SK-N-SH (cell line): ENCODE measurements around the gene PODNL1. TPM values are rescaled to one million over a fixed set of nuclear protein-coding genes. Genes with fewer than 3 reads are reported as not detected.

Source experiments
- CTCF ChIA-PET: fragments of 300-600, 350-600 bp; formaldehyde crosslinking; extraction: SDS; loops from one replicate; lab custom pipeline; 2021; lab: Yijun Ruan, JAX
- POLR2A ChIA-PET: fragments of 350-600 bp; sonication (Branson Sonifier 250); formaldehyde crosslinking; extraction: SDS; loops from one replicate; lab custom pipeline; 2020; ENCODE audit warnings: antibody characterized with exemption, inconsistent platforms; lab: Yijun Ruan, JAX
- DNase-seq: peaks from one replicate; pipeline ENCODE4 v3.0.0; 2012
- H2AFZ ChIP-seq: fragments of 200-600 bp; sonication (generic); 2 replicates; pipeline ENCODE4 v1.8.1; 2016; ENCODE audit warnings: antibody characterized with exemption, mild to moderate bottlenecking, low read depth
- H3F3A ChIP-seq: fragments of 200-600 bp; sonication (generic); replicated peaks from 2 replicates; pipeline ENCODE3; 2016; ENCODE audit warnings: antibody characterized with exemption, mild to moderate bottlenecking; ENCODE audit not compliant: insufficient read depth
- H3K27ac ChIP-seq, 2 experiments: fragments of 200-500 bp in 1 of 2; fragments of 200-600 bp in 1 of 2; sonication (Bioruptor generic) in 1 of 2; sonication (generic), shearing (Covaris generic) in 1 of 2; 2 replicates each; pipeline versions ENCODE4 v1.5.1 to v1.6.1; 2014 to 2016; ENCODE audit warnings: low read depth in 2 of 2, inconsistent platforms in 1 of 2, low read length in 1 of 2, mild to moderate bottlenecking in 1 of 2, mixed read lengths in 1 of 2
- H3K27me3 ChIP-seq: fragments of 200-600 bp; sonication (generic), shearing (Covaris generic); 2 replicates; pipeline ENCODE4 v1.6.1; 2016; ENCODE audit warnings: mixed run types; ENCODE audit not compliant: insufficient read depth
- H3K36me3 ChIP-seq, 2 experiments: fragments of 200-500 bp in 1 of 2; fragments of 200-600 bp in 1 of 2; sonication (Bioruptor generic) in 1 of 2; sonication (generic) in 1 of 2; replicated peaks in 1 of 2; 2 replicates each; pipeline versions ENCODE3 to v1.5.1; 2014 to 2016; ENCODE audit warnings: low read length in 1 of 2, mild to moderate bottlenecking in 1 of 2; ENCODE audit not compliant: insufficient read depth in 2 of 2, control insufficient read depth in 1 of 2
- H3K4me1 ChIP-seq, 2 experiments: fragments of 200-500 bp in 1 of 2; fragments of 200-600 bp in 1 of 2; sonication (Bioruptor generic) in 1 of 2; sonication (generic), shearing (Covaris generic) in 1 of 2; 2 replicates each; pipeline versions ENCODE4 v1.5.1 to v1.6.1; 2014 to 2016; ENCODE audit warnings: low read depth in 1 of 2, low read length in 1 of 2, mixed run types in 1 of 2; ENCODE audit not compliant: insufficient read depth in 2 of 2, control insufficient read depth in 1 of 2
- H3K4me2 ChIP-seq: fragments of 200-600 bp; sonication (generic), shearing (Covaris generic); 2 replicates; pipeline ENCODE4 v1.6.1; 2017; ENCODE audit warnings: mixed run types
- H3K4me3 ChIP-seq, 2 experiments: fragments of 200-500 bp in 1 of 2; fragments of 200-600 bp in 1 of 2; sonication (Bioruptor generic) in 1 of 2; sonication (generic), shearing (Covaris generic) in 1 of 2; 2 replicates each; pipeline versions ENCODE4 v1.5.1 to v1.8.1; 2014 to 2016; ENCODE audit warnings: low read depth in 2 of 2, inconsistent platforms in 1 of 2, low read length in 1 of 2, mild to moderate bottlenecking in 1 of 2, mixed read lengths in 1 of 2, moderate library complexity in 1 of 2
- H3K79me2 ChIP-seq: fragments of 200-600 bp; sonication (generic); 2 replicates; pipeline ENCODE4 v1.8.1; 2017; ENCODE audit warnings: mild to moderate bottlenecking; ENCODE audit not compliant: insufficient read depth
- H3K9ac ChIP-seq: fragments of 200-600 bp; sonication (generic); 2 replicates; pipeline ENCODE4 v1.6.1; 2017; ENCODE audit warnings: mixed run types
- H3K9me2 ChIP-seq: fragments of 200-600 bp; sonication (generic); 2 replicates; pipeline ENCODE4 v1.6.1; 2017; ENCODE audit warnings: mixed run types
- H3K9me3 ChIP-seq: fragments of 200-600 bp; sonication (generic); 2 replicates; pipeline ENCODE4 v1.6.1; 2017; ENCODE audit warnings: mixed run types, mild to moderate bottlenecking, moderate library complexity
- H4K20me1 ChIP-seq: fragments of 200-600 bp; sonication (generic); 2 replicates; pipeline ENCODE4 v1.6.1; 2017; ENCODE audit warnings: mild to moderate bottlenecking, mixed run types; ENCODE audit not compliant: insufficient read depth
- CHD2 ChIP-seq: fragments of 150-350 bp; IDR thresholded peaks from 2 replicates; pipeline ENCODE4 v1.6.1; 2018; ENCODE audit warnings: low read length; ENCODE audit not compliant: partially characterized antibody
- EP300 ChIP-seq, 2 experiments: IDR thresholded peaks; 2 replicates each; pipeline versions ENCODE4 v1.4.0 to v1.6.1; 2012; ENCODE audit warnings: borderline replicate concordance in 1 of 2, low read depth in 1 of 2, low read length in 1 of 2
- EZH2phosphoT487 ChIP-seq: fragments of 200-600 bp; sonication (generic); IDR thresholded peaks from 2 replicates; pipeline ENCODE4 v1.6.1; 2017; ENCODE audit warnings: low read depth, mixed run types, mild to moderate bottlenecking, antibody characterized with exemption, moderate library complexity, borderline replicate concordance
- FOSL2 ChIP-seq: IDR thresholded peaks from 2 replicates; pipeline ENCODE4 v1.4.0; 2012; ENCODE audit warnings: low read depth, mild to moderate bottlenecking, moderate library complexity, borderline replicate concordance
- FOXJ3 ChIP-seq: sonication (generic); formaldehyde crosslinking; IDR thresholded peaks from 2 replicates; pipeline ENCODE4 v1.5.1; 2020; ENCODE audit warnings: mild to moderate bottlenecking, missing genetic modification reagents
- FOXM1 ChIP-seq: IDR thresholded peaks from 2 replicates; pipeline ENCODE4 v1.4.0; 2012; ENCODE audit warnings: low read depth, mild to moderate bottlenecking
- GABPA ChIP-seq: IDR thresholded peaks from 2 replicates; pipeline ENCODE4 v1.4.0; 2012; ENCODE audit warnings: low read depth, mild to moderate bottlenecking
- GATA2 ChIP-seq: sonication (generic); formaldehyde crosslinking; IDR thresholded peaks from 2 replicates; pipeline ENCODE4 v1.5.0; 2020; ENCODE audit warnings: mild to moderate bottlenecking, missing genetic modification reagents
- JUND ChIP-seq: IDR thresholded peaks from 2 replicates; pipeline ENCODE4 v1.4.0; 2012
- POLR2AphosphoS5 ChIP-seq: IDR thresholded peaks from 2 replicates; pipeline ENCODE4 v1.6.1; 2012; ENCODE audit warnings: low read depth, low read length
- RCOR1 ChIP-seq: fragments of 150-350 bp; IDR thresholded peaks from 2 replicates; pipeline ENCODE4 v1.6.1; 2017; ENCODE audit warnings: antibody characterized with exemption, low read length
- RXRA ChIP-seq: IDR thresholded peaks from 2 replicates; pipeline ENCODE4 v1.4.0; 2012; ENCODE audit warnings: low read depth, mild to moderate bottlenecking, borderline replicate concordance
- SIN3A ChIP-seq: IDR thresholded peaks from 2 replicates; pipeline ENCODE4 v1.6.1; 2012; ENCODE audit warnings: low read depth, mild to moderate bottlenecking, low read length, moderate library complexity, borderline replicate concordance
- SMC3 ChIP-seq: IDR thresholded peaks from 2 replicates; pipeline ENCODE4 v1.6.1; 2012; ENCODE audit warnings: low read depth, low read length, improper control_type of control experiment
- TAF1 ChIP-seq: IDR thresholded peaks from 2 replicates; pipeline ENCODE4 v1.6.1; 2012; ENCODE audit warnings: low read depth, mild to moderate bottlenecking, low read length, moderate library complexity, borderline replicate concordance
- YY1 ChIP-seq: IDR thresholded peaks from 2 replicates; pipeline ENCODE4 v1.4.0; 2012; ENCODE audit warnings: low read depth, mild to moderate bottlenecking
- WGBS: methylation state at CpG from one replicate; pipeline ENCODE4 v1.1.6; 2017; ENCODE audit warnings: low lambda C conversion rate; 5-methylcytosine and 5-hydroxymethylcytosine counted together
- polyA plus RNA-seq, 3 experiments: library from polyadenylated mRNA; depleted of rRNA; stranded (reverse); fragments of >200 nt; gene quantifications; 2 replicates each; pipeline ENCODE4 v1.2.3, GENCODE V29; 2012
- TF ChIP-seq, protein P1 (sequence below): fragments of 150-350 bp; IDR thresholded peaks from 2 replicates; pipeline ENCODE4 v1.6.1; 2016; ENCODE audit warnings: mild to moderate bottlenecking, low read depth, low read length
- TF ChIP-seq, protein P2 (sequence below): IDR thresholded peaks from 2 replicates; pipeline ENCODE4 v1.4.0; 2012; ENCODE audit warnings: low read depth, borderline replicate concordance
- TF ChIP-seq, protein P3 (sequence below): IDR thresholded peaks from 2 replicates; pipeline ENCODE4 v1.6.1; 2012; ENCODE audit warnings: mild to moderate bottlenecking, low read depth, low read length, moderate library complexity
- TF ChIP-seq, protein P4 (sequence below): fragments of 150-350 bp; IDR thresholded peaks from 2 replicates; pipeline ENCODE4 v1.6.1; 2017; ENCODE audit warnings: antibody characterized with exemption, low read length, low read depth, borderline replicate concordance

PODNL1 gene
- polyA plus RNA-seq, 1 of the 3 experiments (the other 2 are of a cell fraction) = 7.5 TPM

DNA sequence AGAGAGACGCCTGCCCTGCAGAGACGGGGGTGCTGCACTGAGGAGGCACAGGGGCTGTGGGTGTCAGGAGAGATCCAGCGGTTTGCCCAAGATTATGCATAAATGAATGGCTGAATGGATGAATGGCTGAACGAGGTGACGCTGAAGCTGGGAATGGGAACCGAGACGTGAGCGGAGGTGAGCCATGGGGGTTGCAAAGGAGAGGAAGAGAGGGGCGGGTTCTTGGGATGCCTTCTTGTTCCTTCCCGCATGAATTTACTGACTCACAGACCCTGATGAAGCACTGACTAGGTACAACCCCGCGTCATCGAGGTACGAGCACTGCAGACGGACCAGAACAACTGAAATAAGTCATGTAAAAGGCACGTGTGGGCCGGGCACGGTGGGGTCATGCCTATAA lies 30.8 kb upstream of the PODNL1 start:
- Histone ChIP-seq H4K20me1 (no peaks in the 10 kb centered on the region), H3F3A (peaks cover 5% of the 10 kb centered on the region), H3K27me3 (no peaks in the 10 kb centered on the region), H3K9me2 (no peaks in the 10 kb centered on the region), H3K27ac (no peak overlapping the region), H3K79me2 (no peaks in the 10 kb centered on the region), H2AFZ (no peak overlapping the region), H3K4me1 (no peaks in the 10 kb centered on the region), H3K36me3 (peaks cover 0 to 10% of the 10 kb centered on the region in 2 experiments), H3K4me3 (no peak overlapping the region), H3K9ac (no peak overlapping the region), H3K9me3 (no peaks in the 10 kb centered on the region), H3K4me2 (no peak overlapping the region)
- no peak for DNase-seq
- 97% methylated on average over 16 of the region's 18 CpGs for WGBS
- ChIA-PET POLR2A (no interaction called here), CTCF (interaction anchor here (0.9 to 1.3 kb wide), 2 partner anchors 15 to 89 kb away, joined by 3 to 4 read pairs; no protein-coding TSS in a partner anchor)
- TF ChIP-seq RCOR1 (no peak), YY1 (no peak), EP300 (IDR thresholded peaks at IDR 0.05; ENCODE audit: borderline replicate concordance in 1 of 2, low read depth in 1 of 2, low read length in 1 of 2) (no peak), EZH2phosphoT487 (no peak), SMC3 (no peak), FOSL2 (no peak), FOXJ3 (CRISPR knock-in tag) (no peak), POLR2AphosphoS5 (no peak), FOXM1 (no peak), GABPA (no peak), GATA2 (no peak), CHD2 (no peak), RXRA (no peak), JUND (no peak), TAF1 (no peak), SIN3A (no peak)
- TF ChIP-seq, protein P1, sequence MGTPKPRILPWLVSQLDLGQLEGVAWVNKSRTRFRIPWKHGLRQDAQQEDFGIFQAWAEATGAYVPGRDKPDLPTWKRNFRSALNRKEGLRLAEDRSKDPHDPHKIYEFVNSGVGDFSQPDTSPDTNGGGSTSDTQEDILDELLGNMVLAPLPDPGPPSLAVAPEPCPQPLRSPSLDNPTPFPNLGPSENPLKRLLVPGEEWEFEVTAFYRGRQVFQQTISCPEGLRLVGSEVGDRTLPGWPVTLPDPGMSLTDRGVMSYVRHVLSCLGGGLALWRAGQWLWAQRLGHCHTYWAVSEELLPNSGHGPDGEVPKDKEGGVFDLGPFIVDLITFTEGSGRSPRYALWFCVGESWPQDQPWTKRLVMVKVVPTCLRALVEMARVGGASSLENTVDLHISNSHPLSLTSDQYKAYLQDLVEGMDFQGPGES = no peak
- TF ChIP-seq, protein P2, sequence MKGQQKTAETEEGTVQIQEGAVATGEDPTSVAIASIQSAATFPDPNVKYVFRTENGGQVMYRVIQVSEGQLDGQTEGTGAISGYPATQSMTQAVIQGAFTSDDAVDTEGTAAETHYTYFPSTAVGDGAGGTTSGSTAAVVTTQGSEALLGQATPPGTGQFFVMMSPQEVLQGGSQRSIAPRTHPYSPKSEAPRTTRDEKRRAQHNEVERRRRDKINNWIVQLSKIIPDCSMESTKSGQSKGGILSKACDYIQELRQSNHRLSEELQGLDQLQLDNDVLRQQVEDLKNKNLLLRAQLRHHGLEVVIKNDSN = no peak
- TF ChIP-seq, protein P3, sequence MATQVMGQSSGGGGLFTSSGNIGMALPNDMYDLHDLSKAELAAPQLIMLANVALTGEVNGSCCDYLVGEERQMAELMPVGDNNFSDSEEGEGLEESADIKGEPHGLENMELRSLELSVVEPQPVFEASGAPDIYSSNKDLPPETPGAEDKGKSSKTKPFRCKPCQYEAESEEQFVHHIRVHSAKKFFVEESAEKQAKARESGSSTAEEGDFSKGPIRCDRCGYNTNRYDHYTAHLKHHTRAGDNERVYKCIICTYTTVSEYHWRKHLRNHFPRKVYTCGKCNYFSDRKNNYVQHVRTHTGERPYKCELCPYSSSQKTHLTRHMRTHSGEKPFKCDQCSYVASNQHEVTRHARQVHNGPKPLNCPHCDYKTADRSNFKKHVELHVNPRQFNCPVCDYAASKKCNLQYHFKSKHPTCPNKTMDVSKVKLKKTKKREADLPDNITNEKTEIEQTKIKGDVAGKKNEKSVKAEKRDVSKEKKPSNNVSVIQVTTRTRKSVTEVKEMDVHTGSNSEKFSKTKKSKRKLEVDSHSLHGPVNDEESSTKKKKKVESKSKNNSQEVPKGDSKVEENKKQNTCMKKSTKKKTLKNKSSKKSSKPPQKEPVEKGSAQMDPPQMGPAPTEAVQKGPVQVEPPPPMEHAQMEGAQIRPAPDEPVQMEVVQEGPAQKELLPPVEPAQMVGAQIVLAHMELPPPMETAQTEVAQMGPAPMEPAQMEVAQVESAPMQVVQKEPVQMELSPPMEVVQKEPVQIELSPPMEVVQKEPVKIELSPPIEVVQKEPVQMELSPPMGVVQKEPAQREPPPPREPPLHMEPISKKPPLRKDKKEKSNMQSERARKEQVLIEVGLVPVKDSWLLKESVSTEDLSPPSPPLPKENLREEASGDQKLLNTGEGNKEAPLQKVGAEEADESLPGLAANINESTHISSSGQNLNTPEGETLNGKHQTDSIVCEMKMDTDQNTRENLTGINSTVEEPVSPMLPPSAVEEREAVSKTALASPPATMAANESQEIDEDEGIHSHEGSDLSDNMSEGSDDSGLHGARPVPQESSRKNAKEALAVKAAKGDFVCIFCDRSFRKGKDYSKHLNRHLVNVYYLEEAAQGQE = no peak
- TF ChIP-seq, protein P4, sequence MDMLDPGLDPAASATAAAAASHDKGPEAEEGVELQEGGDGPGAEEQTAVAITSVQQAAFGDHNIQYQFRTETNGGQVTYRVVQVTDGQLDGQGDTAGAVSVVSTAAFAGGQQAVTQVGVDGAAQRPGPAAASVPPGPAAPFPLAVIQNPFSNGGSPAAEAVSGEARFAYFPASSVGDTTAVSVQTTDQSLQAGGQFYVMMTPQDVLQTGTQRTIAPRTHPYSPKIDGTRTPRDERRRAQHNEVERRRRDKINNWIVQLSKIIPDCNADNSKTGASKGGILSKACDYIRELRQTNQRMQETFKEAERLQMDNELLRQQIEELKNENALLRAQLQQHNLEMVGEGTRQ = no peak
